SU-DHL-6 (cell line): ENCODE results near the gene ACAD11.
"Not testable (repeated sequence)": the region's sequence is repeated elsewhere in the genome, so short reads cannot be mapped to it uniquely, and the experiment has no call there.

Experiments
- H2AFZ ChIP-seq: fragments of 200-600 bp; sonication (generic); 2 replicates; pipeline ENCODE4 v1.6.1; 2014; ENCODE audit warnings: low read depth, mild to moderate bottlenecking, moderate library complexity, mixed read lengths, antibody characterized with exemption, low read length; ENCODE audit not compliant: severe bottlenecking
- H3F3A ChIP-seq: fragments of 200-600 bp; shearing (Covaris generic); 2 replicates; pipeline ENCODE4 v1.6.0; 2016; ENCODE audit warnings: antibody characterized with exemption, mild to moderate bottlenecking; ENCODE audit not compliant: insufficient read depth
- H3K27ac ChIP-seq: fragments of 200-600 bp; sonication (generic); 2 replicates; pipeline ENCODE4 v1.5.1; 2016; ENCODE audit warnings: low read depth, mild to moderate bottlenecking, low read length, moderate library complexity, mixed read lengths
- H3K27me3 ChIP-seq: fragments of 200-600 bp; sonication (generic), shearing (Covaris generic); 2 replicates; pipeline ENCODE4 v1.6.0; 2014; ENCODE audit warnings: mild to moderate bottlenecking, low read length
- H3K36me3 ChIP-seq: fragments of 200-600 bp; sonication (generic); 2 replicates; pipeline ENCODE4 v1.6.1; 2014; ENCODE audit warnings: mild to moderate bottlenecking, low read length, mixed read lengths
- H3K4me2 ChIP-seq: fragments of 300-600, 200-600 bp; shearing (Covaris generic), sonication (generic); 2 replicates; pipeline ENCODE4 v1.6.0; 2014; ENCODE audit warnings: low read length, low read depth, mild to moderate bottlenecking; ENCODE audit not compliant: poor library complexity, severe bottlenecking
- H3K4me3 ChIP-seq: fragments of 200-600 bp; sonication (generic); 2 replicates; pipeline ENCODE4 v1.5.1; 2014; ENCODE audit warnings: antibody characterized with exemption, low read length, mild to moderate bottlenecking, mixed read lengths; ENCODE audit not compliant: insufficient read depth, poor library complexity, severe bottlenecking
- H3K79me2 ChIP-seq: fragments of 200-600 bp; sonication (generic); 2 replicates; pipeline ENCODE4 v1.6.1; 2014; ENCODE audit warnings: mild to moderate bottlenecking, low read length, moderate library complexity; ENCODE audit not compliant: insufficient read depth
- H3K9ac ChIP-seq: fragments of 200-600 bp; sonication (generic); 2 replicates; pipeline ENCODE4 v1.7.0; 2014; ENCODE audit warnings: mild to moderate bottlenecking, low read length
- H3K9me2 ChIP-seq: fragments of 200-600 bp; sonication (generic); replicated peaks from 2 replicates; pipeline ENCODE4 v1.6.1; 2014; ENCODE audit warnings: low read length; ENCODE audit not compliant: insufficient read depth
- H3K9me3 ChIP-seq: fragments of 200-600 bp; sonication (generic); 2 replicates; pipeline ENCODE4 v1.6.1; 2014; ENCODE audit warnings: low read length, mixed read lengths; ENCODE audit not compliant: insufficient read depth
- H4K20me1 ChIP-seq: fragments of 200-600 bp; sonication (generic); 2 replicates; pipeline ENCODE4 v1.6.1; 2014; ENCODE audit warnings: low read depth, mild to moderate bottlenecking, antibody characterized with exemption, low read length, moderate library complexity, mixed read lengths
- CTCF ChIP-seq: fragments of 200-600 bp; sonication (generic); IDR thresholded peaks from one replicate; pipeline ENCODE4 v1.5.1; 2017; ENCODE audit warnings: antibody characterized with exemption, mild to moderate bottlenecking, low read length, moderate library complexity; ENCODE audit not compliant: insufficient read depth, poor library complexity, severe bottlenecking
- EZH2phosphoT487 ChIP-seq: fragments of 200-600 bp; sonication (generic), shearing (Covaris generic); conservative IDR thresholded peaks from 2 replicates; pipeline ENCODE4 v1.6.1; 2018; ENCODE audit warnings: mild to moderate bottlenecking, antibody characterized with exemption, low read length, moderate library complexity, mixed read lengths

Gene ACAD11

GRCh38 chr3:132556508-132557159, 103.0 kb downstream of the ACAD11 start:
- no peaks in the 10 kb centered on the region for H4K20me1 ChIP-seq
- H3F3A ChIP-seq, result no peaks in the 10 kb centered on the region
- H3K9ac ChIP-seq, result no peak overlapping the region
- H3K4me3 ChIP-seq, result no peak overlapping the region
- no peaks in the 10 kb centered on the region for H3K36me3 ChIP-seq
- H3K9me3 ChIP-seq, result no peaks in the 10 kb centered on the region
- no peaks in the 10 kb centered on the region for H3K9me2 ChIP-seq
- H2AFZ ChIP-seq, result no peak overlapping the region
- TF ChIP-seq EZH2phosphoT487 (no peak), CTCF (no peak)
- H3K27ac ChIP-seq, result no peak overlapping the region
- H3K79me2 ChIP-seq, result no peaks in the 10 kb centered on the region
- H3K4me2 ChIP-seq, result no peak overlapping the region
- H3K27me3 ChIP-seq, result no peaks in the 10 kb centered on the region

- not testable (repeated sequence) for H3K9me3 ChIP-seq, H3K36me3 ChIP-seq, H3K9me2 ChIP-seq, H4K20me1 ChIP-seq, H3K4me2 ChIP-seq, H3K9ac ChIP-seq, H3F3A ChIP-seq, H3K27ac ChIP-seq, H3K27me3 ChIP-seq, H2AFZ ChIP-seq, H3K79me2 ChIP-seq, H3K4me3 ChIP-seq
These were observed 103.6 kb downstream of the ACAD11 start for GRCh38 chr3:132556036-132556386.

GRCh38 chr3:132555306-132556035, 104.1 kb downstream of the ACAD11 start:
- Histone ChIP-seq H3K36me3 (no peaks in the 10 kb centered on the region), H3K9me3 (no peaks in the 10 kb centered on the region), H3K79me2 (no peaks in the 10 kb centered on the region), H3K4me2 (no peak overlapping the region), H3K27me3 (no peaks in the 10 kb centered on the region), H3F3A (no peaks in the 10 kb centered on the region), H3K4me3 (no peak overlapping the region), H4K20me1 (no peaks in the 10 kb centered on the region), H2AFZ (no peak overlapping the region), H3K9me2 (no peaks in the 10 kb centered on the region), H3K9ac (no peak overlapping the region), H3K27ac (no peak overlapping the region)
- TF ChIP-seq EZH2phosphoT487 (no peak), CTCF (no peak)

- no peak overlapping the region for H2AFZ ChIP-seq
- no peaks in the 10 kb centered on the region for H3K9me3 ChIP-seq
- TF ChIP-seq CTCF, result no peak
- TF ChIP-seq EZH2phosphoT487, result no peak
- no peaks in the 10 kb centered on the region for H4K20me1 ChIP-seq
- H3K79me2 ChIP-seq, result no peaks in the 10 kb centered on the region
- H3K9me2 ChIP-seq, result no peaks in the 10 kb centered on the region
- H3K4me3 ChIP-seq, result no peak overlapping the region
- no peak overlapping the region for H3K9ac ChIP-seq
- no peaks in the 10 kb centered on the region for H3K27me3 ChIP-seq
- H3K4me2 ChIP-seq, result no peak overlapping the region
- H3K36me3 ChIP-seq, result no peaks in the 10 kb centered on the region
- no peak overlapping the region for H3K27ac ChIP-seq
- H3F3A ChIP-seq, result no peaks in the 10 kb centered on the region
These were observed 105.2 kb downstream of the ACAD11 start for GRCh38 chr3:132554437-132554836.
